HPDE6-E6E7 (cell line): Measurements from ENCODE around the gene PNLIP.

Experiments
- DNase-seq: peaks from one replicate; pipeline ENCODE4 v3.0.0; 2011; ENCODE audit warnings: missing footprints; ENCODE audit errors: extremely low spot score

The PNLIP gene

DNA sequence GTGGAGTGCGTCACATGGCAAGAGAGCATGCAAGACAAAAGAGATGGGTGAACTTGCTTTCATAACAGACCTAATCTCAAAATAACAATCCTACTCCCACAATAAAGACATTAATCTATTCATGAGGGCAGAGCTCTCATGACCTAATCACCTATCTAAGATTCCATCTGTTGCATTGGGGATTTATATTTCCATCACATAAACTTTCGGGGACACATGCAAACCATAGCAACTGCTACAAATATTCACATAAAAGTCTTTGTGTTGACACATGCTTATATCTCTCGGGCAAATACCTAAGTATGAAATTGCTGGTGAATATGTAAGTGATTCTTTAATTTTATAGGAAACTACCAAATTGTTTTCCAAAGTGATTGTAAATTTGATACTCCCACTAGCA lies 29.1 kb downstream of the PNLIP start:
- no peak for DNase-seq

GRCh38 chr10:116587878-116588591 lies 42.3 kb downstream of the PNLIP start:
- no peak for DNase-seq

GRCh38 chr10:116588995-116589394 lies 43.3 kb downstream of the PNLIP start:
- no peak for DNase-seq

- DNase-seq, result no peak
These were observed 44.2 kb downstream of the PNLIP start for GRCh38 chr10:116589926-116590325.

- no peak for DNase-seq
These were observed 45.1 kb downstream of the PNLIP start, which contains the start of gene PNLIPRP1 for GRCh38 chr10:116590590-116591444. TSS of gene PNLIPRP1 (plus strand) at chr10:116590959. CDS start at chr10:116591130, 171 bp downstream.

DNA sequence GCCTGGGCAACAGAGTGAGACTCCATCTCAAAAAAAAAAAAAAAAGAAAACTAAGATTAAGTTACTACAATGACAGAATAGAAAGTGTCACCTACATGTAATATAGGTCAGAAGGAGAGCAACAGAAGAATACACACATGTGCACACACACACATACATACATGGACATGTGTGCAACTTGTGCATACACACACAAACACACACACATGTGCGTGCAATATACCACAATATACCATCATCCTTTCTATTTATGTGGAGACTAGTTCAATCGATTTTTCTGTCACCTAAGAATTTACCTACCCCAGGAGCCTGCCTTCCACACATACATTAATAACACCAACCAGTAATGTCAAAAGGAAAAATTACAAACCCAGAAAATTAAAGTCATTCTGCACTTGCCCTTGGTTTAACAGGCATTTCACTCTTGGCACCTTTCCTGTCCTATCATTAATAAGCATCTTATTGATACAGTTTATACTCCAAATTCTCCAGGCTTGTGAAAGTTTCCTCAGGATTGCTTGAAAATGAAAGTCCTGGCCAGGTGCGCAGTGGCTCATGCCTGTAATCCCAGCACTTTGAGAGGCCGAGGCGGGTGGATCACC lies 47.5 kb downstream of the PNLIP start:
- no peak for DNase-seq

DNA sequence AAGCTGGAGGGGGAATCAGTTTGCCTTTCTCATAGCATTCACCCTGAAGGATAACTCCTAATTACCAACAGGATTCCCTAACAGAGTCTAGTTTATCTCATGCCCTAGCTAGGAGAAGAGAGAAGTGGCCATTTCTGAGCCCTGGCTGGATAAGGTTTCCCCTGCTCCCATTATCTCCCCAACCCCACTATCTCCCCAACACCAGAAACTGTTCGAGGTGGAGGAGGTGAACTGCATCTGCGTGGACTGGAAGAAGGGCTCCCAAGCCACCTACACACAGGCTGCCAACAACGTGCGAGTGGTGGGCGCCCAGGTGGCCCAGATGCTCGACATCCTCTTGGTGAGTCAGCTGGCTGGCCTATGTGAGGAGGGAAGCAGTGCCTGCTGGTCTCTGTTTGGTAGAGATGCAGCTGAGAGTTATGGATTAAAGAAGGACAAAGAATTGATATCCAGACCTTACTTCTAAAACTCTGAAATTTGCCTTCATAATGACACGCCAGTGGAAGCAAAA lies 48.8 kb downstream of the PNLIP start:
- DNase-seq, result no peak

DNA sequence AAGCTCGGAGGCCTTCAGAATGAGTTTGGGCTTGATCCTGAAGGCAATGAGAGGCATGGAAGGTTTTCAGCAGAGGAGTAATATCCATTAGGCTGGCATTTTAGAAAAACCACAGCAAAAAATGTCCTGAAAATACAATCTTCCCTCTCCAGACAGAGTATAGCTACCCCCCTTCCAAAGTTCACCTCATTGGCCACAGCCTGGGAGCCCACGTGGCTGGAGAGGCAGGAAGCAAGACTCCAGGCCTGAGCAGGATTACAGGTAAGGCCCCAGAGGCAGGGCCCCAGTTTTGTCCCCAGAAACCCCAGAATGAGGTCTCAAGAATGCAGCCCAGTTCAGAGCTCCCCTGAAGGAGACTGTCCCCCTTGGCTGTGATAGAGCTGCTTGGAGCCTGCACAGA lies 50.3 kb downstream of the PNLIP start:
- no peak for DNase-seq

DNA sequence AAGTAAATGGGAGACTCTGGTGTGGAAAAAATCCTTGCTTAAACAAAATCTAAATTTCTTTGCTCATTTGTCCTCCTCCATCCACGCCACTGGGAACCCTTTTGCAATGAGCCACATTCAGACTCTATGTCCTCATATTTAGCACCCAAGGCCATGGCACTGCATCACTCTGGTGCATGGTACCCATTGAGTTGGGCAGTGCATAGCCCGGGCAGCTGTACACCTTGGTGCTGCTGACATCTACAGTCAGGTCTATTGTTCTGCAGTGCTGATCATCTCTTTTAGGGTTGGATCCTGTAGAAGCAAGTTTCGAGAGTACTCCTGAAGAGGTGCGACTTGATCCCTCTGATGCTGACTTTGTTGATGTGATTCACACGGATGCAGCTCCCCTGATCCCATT lies 51.8 kb downstream of the PNLIP start:
- DNase-seq, result no peak

DNA sequence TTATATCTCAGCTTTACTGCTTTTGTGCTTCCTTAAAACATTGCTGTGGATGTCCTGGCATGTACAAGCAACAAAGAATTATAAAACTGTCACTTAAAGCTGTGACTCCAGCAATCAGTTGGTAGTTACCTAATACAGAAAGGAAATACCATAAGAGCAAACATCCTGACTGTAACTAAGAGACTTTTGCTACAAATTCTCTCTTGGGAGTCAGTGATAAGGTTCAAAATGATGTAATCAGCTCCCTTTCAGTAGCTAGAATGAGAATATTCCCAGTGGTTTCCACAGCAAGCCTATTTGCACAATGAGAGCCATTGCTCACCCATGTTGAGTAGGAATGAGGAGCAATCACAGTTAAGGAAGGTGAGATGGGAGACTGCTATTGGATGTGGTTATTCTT lies 52.6 kb downstream of the PNLIP start:
- DNase-seq, result no peak

GRCh38 chr10:116599991-116600390 lies 54.3 kb downstream of the PNLIP start:
- no peak for DNase-seq

DNA sequence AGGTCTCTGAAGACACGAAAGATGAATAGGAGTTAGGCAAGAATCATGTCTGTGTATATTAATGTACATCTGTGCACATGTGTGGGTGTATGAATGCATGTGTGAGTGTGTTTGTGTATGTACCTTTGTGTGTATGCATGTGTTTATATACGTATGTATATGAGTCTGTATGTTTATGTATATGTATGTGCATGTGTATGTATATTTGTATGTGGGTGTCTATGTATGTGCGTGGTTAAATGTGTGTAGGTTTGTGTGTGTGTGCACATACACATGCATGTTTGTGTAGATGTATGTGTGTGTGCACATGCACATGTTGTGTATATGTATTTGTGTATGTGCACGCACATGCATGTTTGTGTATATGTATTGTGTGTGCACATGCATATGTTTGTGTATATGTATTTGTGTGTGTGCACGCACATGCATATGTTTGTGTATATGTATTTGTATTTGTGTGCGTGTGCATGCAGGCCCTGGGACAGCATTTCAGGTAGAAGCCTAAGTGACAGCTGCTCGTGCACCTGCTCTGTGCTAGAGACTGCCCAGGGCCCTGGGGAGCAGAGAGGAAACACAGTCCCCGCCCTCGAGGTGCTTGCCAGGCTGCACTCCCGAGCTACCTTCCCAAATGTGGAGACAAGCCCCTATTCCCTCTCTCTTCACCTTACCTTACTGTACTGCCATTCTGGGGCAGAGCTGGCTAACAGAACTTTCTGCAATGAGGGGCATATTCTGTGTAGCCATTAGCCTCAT lies 57.1 kb downstream of the PNLIP start:
- DNase-seq, result no peak

DNA sequence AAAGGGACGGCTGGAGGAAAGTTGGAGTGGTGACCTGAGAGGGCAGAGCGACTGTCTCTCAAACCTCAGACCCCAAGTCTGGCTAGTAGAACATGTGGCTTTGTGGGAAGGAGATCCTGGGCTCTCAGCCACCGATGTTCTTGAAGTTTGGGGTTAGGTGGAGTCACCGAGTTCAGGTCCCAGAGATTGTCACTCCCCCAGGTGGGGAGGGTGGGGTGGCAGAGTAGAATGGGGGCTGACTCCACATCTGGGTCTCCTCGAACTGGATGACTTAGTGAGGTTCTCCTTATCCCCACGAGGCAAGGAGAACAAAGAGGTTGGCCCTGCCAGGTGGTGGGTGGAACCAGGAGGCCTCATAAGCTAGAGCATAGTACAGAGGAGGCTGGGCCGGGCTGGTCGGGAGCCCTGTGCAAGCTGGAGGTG lies 60.3 kb downstream of the PNLIP start:
- DNase-seq, result no peak

DNA sequence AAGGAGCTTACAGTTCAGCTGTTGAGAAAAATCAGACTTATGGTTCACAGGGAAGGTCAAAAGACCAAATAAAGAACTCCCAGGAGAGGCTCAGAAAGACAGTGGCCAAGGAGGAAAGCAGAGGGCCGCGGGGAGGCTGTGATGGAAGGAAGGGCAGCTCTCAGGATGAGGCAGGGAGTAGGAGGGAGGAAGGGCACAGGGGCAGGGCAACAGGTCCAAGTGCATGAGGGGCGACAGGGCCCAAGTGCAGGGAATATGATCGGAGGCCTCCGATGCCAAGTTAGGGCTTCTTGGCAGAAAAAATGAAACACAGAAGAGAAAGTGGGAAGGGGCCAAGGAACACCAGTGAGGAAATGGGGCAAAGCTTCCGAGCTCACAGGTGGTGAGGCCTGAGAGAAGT lies 61.6 kb downstream of the PNLIP start:
- DNase-seq, result no peak

DNA sequence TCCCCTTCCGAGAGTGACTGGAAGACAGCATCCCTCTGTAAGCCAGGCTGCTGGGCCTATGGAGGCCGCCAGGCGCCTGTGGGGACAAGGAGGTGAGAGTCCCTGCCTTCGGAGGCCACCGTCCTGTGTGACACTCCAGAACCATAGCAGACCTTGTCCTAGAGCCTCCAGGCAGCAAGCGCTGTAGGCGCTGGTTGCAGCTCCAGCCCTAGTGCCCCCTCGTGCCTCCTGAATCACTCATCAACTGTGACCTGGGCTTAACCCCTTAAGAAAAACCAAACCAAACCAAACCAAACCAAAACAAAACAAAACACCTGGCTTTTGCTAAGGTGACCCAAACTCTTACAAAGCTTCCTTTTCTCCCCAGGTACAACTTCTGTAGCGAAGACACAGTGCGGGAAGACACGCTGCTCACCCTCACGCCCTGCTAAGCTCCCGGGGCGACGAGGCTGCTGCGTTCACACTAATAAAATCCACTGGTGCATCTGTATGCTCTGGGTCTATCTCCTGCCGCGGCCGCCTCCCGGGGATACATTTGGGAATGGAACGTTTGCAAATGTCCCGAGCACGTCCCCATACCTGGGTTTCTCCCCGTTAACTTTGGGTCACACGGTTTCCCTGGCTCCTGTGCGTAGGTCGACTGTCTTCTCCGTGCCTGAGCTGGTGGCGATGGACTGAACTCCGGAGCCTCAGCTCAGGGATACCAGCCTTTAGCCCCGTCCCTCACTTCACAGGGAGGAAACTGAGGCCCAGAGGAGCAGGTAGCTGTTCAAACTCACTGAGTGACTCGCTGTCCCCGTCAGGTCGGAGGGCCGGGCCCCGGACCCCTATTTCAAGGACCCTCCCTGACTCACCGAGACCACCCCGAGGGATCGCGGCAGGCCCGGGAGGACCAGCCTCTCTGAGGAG lies 63.2 kb downstream of the PNLIP start:
- no peak for DNase-seq

GRCh38 chr10:116610443-116611152 lies 64.9 kb downstream of the PNLIP start:
- no peak for DNase-seq

DNA sequence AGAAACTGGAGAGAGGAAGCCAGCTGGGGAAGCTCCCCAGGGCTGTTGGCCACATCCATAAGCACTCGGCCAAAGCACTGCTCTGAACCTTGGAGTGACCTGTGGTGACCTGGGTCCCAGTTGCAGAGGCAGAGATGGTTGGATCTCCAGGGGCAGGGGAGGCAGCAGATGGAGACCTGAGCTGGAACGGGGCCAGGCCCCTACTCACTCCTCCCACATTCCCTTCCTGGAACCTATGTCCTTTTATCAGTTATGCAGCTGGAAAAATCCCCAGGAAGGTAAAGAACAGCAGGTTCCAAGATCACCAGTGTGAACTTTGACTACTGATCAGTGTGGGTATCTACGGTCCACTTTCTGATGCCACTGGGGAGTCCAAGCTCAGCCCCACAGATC lies 65.4 kb downstream of the PNLIP start:
- no peak for DNase-seq

DNA sequence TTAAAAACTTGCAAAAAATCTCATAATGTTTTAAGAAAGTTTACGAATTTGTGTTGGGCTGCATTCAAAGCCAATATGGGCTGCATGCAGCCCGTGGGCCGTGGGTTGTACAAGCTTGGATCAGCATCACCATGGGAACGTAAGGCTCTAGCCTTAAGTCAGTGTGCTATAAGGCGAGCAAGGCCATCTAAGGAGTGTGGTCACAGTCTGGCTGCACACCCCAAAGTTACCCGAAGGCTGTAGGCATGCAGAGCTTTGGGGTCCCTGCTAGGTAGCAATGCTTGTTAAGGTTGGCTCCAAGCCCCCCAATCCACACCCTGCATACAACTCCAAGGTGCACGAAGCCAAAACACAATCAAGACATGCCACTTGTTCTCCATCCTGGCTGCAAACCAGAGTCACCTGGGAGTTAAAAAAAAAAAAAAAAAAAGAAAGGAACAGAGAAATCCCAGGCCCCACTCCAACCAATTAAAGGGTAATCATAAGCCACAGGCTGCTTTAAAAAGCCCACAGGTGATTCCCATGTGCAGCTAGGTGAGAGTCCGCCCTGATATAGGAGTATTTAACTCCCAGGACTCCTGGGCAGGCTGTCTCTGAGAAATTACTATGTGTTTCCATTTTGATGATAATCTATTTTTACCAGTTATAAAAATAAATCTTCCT lies 66.5 kb downstream of the PNLIP start:
- DNase-seq, result no peak

- no peak for DNase-seq
These were observed 67.7 kb downstream of the PNLIP start for GRCh38 chr10:116613471-116613870.
